Skin of body (tissue), 2 donors: ENCODE results near the gene ZBTB25. TPM values are rescaled to one million over a fixed set of nuclear protein-coding genes. Genes with fewer than 3 reads are reported as not detected.

Experiments
- DNase-seq: peaks from one replicate; lab custom pipeline; 2025; lab: John Stamatoyannopoulos, UW
- total RNA-seq: library from RNA; depleted of rRNA; stranded (reverse); fragments of >200 nt; gene quantifications from one replicate; pipeline ENCODE4 v1.2.3, GENCODE V29; 2014

The ZBTB25 gene
- total RNA-seq, 1 donor from 2014 or later, result 8.8 TPM

DNA sequence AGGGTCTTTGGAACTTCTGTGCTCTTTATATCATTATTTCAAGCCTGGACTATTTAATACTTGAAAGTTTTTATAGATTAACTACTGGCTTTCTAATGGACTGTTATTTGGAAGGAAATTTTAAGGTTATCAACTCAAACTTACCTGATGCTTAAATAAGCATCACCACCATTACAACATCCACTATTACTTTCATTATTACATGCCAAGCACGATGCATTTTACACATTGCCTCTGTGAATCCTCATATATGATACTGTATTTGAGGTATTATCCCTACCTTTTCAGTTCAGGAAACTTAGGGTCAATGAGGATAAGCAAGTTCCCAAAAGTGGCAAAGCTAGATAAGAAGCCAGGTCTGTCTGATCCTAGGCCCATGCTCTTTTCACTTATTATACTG is 13.3 kb upstream of the ZBTB25 start:
- no peak for DNase-seq

DNA sequence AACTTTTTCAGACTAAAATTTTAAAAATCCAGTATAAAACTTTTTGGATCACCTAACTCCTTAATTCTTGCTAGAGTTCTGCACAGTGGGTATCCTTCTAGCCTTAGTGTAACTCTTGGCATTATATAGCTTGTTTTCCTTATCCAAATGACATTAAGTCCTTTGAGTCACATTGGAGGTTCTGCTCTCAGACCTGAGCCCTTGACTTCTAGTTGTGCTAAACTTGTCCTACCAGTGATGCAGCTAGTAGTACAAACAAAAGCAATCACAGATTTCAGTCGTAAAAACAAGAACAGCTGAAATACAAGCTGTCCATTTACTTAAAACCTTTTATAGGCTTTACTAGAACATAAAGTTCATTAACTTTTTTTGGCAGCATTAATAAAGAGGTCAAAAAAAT is 11.4 kb upstream of the ZBTB25 start:
- DNase-seq, result no peak

DNA sequence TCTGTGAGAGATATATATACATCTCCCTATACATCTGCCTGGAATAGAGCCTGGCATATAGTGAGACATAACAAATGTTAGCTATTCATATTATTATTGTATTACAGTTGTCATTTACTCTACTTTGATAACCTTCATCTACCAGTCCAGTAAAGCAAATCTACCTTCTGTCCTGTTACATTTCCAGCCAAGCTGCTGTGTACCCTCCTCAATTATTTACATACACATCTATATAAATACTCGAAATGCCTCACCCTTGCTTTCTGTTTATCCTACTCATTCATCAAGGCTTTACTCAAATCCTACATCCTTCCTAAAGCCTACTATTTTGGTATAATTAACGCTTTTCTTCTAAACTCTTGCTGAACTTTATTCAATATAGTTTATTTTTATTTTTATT is 9.6 kb upstream of the ZBTB25 start:
- no peak for DNase-seq

DNA sequence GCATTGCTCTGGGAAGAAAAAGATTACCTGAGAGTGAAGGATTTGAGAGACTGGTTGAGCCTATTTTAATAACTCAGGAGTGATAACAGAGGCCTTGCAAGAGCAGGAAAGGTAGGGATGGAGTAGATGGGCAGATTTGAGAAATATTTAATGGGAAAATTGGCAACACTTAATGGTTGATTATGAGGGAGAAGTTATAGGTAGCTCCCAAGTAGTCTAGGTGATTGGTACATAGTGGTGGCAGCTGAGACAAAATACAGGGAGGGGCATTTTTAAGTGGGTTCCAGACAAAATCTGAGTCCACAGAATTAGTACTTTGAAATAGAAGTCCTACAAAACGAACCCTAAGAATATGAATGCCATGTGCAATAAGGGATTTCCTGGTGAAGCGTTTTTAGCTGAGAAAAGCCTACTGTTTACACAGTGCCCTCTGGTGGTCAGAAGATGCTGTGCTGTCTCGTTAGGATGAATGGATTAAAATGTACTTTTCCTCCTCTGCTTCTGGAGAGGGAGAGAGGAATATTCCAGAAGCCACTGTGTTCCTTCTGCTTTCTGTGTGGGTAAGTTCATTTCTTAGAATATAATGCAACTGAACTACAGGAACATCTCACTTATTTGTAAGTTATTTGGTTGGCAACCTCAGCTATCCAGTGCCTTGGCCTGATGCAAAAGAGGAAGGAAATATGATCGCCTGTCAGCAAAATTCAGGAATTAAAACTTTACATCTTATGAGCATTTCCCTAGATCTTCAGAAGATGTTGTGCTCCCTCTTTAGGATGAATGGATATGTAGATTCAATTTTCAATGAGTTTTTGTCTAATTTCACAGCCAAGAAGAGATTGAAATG is 7.4 kb upstream of the ZBTB25 start:
- peak; percentile 55 for DNase-seq

DNA sequence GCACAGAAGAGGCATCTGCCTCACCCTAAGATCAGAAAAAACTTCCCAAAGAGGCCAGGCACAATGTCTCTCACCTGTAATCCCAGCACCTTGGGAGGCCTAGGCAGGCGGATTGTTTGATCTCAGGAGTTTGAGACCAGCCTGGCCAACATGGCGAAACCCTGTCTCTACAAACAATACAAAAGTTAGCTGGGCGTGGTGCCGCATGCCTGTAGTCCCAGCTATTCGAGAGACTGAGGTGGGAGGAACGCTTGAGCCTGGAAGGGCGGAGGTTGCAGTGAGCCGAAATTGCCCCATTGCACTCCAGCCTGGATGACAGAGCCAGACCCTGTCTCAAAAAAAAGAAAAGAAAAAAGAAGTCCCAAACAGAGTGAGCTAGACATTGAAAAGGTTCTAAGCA is 5.4 kb upstream of the ZBTB25 start:
- no peak for DNase-seq

DNA sequence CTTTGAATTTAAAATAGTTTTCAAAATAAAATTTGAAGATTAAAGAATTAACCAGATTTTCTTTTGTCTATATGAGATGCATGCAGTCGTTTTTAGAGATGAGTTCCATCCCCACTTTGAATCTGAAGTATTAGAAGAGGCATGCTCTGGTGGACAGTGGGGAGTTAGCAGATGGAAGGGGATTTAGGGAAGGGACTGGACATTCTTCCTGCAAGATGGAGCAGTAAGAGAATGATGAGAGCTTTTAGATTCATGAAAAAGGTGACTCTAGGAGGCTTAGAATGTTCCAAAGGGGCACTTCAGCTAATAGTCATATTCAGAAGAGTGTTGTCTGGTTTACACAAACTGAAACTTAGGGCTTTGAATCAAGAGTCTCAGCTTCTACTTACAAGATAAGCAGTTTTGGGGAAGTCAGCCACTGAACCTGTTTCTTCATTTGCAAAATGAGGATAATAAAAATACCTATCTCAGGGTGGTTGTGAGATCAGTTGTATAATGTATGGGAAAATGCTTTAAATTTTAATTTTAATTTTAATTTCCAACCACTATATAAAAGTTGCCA is 4.7 kb upstream of the ZBTB25 start:
- no peak for DNase-seq

DNA sequence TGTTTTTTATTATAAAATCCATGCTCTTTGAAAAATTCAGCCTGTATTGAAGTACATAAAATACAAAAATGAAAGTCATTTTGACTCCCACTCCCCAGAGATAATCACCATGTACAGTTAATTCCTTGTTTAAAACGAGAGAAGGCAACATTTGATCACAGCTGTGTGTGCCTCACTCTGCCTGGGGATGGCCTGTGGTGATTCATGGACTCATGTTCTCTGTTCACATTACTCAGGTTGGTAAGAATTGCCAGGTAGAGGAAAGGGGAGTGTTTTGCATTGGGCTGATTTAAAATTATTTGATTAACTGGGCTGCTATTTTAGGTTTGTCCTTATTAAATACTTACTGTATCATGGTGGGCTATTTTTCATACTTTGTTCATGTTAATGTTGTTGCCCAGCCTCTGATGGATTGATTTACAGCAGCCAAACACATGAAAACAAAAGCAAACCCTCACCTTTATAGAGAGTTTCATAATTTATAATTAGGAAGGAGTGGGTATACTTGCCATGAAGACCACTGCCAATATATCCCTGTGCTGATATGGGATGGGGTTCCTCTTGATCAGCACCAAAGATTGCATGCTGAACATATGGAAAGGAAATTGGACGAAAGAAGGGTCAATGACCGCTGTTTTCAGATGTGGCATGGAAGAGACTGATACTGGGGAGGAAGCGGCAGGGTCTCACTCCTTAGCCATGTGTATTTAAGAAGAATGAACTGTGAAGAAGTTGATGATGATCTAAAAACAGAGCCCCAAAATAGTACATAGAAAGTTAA is 3.9 kb upstream of the ZBTB25 start:
- DNase-seq, result no peak

DNA sequence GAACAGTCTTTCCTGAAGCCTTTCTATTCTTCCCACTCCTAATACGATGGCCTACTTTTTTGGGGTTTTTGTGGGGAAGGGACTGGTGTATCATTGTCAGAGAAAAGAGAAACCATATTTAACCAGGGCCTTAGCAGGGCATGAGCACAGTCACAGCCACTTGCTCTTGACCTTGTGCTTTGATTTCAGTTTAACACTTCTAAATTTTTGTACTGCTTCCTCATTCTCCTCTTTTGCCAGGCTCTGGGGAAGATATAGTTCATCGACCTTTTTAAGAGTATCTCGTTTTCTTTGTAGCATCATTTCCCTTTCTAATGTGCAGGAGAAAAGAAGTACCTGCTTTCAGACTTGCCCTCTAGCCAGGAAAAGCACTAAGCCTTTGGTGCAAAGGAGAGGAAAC is 3.1 kb upstream of the ZBTB25 start:
- no peak for DNase-seq

DNA sequence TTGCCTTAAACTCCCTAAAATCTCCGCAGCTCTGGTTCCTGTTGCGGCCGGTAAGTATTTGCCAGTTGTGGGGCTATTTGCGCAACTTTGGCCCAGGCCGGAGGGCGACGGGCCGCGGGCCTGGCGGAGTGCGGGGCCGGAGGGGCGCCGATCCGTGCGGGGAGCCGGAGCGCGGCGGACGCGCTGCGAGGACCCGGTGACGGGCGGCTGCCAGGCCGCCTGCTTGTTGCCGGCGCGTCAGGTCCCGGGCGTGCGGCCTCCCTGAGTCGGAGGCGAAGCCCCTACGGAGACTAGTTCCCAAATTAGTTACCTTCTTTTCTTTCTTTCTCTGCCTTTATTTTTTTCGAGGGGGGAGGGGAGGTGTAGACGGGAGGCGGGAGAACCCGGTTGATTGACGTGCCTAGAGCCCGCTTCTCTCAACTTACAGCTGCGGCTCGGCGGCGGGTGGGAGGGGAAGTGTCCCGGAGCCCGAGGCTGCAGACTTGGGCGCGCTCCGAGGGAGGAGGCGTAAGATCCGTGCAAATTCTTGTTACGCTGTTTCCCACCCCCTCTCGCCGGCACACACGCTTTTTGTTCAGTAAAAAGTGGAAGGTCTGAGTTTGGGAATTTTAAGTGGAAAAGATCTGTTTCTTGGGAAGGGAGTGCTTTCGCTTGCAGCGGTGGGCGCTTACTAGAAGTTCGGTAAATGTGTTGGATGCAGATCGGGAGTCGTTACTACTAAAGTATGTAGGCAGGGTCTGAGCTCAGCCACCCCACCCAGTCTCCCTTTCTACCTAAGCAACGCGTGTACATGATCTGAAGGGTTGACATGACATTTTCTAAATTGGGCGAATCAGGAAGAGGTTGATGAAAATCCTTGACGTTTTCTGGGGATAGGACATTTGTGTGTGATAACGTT is 1.5 kb upstream of the ZBTB25 start:
- DNase-seq, result peak; percentile 92

DNA sequence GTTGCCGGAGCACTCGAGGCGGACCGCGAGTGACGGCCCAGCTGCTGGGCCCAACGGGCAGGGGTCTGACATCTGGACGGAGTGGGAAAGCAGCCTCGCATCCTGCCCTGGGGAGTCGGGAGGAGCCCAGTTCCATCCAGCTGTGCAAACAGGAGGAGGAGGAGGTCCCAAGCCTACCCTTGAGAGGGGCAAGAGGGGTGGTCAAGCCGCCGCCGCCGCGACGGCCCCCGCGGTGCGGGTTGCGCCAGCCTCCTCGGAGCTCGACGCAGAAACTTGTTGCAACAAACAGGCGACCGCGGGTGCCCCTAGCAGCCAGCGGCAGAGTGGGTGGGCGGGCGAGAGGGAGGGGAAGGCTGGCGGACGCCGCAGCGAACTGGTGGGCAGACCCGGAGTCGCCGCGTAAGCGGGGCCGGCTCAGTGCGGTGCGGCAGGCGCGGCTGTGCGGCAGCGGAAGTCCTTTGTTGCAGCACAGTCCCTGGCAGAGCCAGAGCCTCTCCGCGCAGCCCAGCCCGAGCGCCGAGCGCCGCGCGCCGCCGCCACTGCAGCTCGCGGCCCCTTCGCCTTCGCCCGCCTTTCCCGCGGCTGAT is 765 bp upstream of the ZBTB25 start, which contains the start of gene ZBTB1:
Gene ZBTB1, plus strand, starts transcription at position 461 of the 587 bp plus-strand sequence. CDS start 16,735 bp downstream, outside the sequence.
- DNase-seq, result peak; percentile 82

DNA sequence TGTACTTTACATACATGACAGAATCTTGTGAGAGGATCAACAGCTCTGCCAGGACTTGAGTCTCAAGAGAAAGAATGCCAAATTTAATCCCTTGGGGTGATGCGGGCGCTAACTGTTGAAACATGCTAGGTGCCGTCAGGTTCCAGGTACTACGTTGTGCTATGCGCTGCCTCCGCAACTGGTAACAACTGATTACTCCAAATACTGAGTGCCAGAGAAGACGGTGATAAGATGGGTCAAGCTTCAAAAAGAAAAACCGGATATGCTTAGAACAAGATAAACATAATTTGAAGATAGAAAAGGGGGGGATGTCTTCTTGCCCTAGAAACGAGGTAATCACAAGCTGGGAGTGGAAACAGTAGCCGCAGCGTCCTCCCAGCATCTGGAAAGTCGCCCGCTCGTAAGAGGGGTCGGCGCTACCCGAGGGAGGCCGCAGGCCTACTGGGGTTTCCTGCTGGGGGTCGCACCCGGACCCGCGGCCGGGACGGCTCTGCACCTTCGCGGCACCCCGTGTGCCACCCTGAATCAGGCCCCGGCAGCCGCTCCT is 678 bp downstream of the ZBTB25 start:
- DNase-seq, result peak; percentile 59

DNA sequence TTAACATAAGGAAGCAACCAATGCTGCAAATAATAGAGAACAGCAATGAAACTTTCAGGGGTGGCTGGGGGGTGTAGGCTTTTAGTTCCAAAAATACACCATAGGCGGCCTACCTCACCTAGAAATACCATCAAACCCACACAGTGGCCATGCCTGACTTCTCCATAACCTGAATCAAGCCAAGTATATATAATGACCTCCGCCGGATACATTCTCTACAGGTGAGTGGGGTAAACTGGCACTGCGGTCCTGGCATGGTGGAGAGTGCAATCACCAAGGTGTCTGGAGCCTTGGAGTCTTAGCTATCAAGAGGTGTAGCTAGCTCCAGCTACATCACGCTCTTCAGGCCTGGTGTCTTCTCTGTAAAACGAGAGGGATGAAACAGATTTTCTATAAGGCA is 1.2 kb downstream of the ZBTB25 start:
- no peak for DNase-seq

DNA sequence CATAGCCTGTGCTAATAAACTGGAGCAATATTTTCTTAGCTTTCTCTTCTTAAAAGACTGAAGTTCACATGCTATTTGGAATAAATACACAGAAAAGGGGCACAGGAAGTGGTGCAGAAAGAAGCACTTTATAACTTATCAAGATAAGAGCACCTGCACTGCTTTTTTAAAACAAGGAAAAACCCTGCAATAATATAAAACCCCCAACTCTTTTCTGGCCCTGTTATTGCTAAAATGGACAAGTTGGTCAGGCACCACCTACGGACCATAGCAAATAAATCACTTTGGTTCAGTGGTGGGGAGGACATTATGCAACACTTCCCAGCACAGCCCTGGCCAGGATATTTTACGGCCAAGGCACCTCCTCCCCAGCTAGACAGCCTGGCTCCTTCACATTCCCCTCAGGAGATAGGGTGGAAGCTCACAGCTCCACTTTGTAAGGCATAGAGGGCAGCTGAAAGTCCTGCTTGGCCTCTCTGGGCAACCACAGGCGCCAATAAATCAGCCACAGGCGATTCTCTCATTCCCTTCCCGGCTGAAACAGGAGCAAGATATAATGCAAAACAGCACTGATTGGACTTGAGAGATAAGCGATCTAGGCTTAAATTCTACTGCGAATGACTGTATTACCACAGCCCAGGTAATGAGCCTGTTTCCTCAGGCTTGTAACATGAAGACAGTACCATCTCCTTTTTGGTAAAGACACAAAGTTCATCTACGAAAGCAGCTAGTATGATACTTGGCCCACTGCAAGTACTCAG is 2.0 kb downstream of the ZBTB25 start:
- no peak for DNase-seq

DNA sequence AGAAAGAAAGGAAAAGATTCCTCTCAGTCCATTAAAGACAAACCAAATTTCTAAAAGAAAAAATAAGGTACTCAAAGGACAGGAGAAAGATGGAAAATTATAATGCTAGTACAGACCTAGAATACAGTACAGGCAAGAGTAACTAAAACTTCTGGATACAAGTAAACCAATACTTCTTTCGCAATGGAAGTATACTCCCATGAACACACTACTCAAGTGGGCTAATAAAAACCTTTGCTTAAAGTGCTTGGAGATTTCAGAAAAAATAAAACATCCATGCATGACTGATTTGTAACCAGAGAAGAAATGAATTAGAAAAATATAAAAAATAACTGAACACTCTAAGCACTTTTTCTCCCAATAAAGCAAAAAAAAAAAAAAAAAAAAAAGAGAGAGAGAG is 3.5 kb downstream of the ZBTB25 start:
- DNase-seq, result no peak

DNA sequence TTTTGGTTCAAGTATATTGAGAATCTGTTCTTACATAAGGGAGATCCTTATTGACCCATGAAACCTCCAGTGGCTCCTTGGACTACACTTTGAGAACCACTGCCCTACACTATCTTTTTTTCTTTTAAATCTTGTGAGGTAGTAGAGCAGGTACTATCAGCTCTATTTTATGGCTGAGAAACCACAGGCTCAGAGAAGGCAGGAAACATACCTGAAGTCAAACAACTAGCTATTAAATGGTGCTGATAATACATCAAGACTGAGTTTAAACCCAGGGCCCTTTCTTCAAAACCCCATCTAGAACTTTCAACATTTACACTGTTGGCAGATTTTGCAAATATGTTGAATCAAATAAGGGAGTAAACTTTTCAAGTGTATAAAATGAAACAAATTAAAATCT is 6.9 kb downstream of the ZBTB25 start:
- DNase-seq, result no peak

DNA sequence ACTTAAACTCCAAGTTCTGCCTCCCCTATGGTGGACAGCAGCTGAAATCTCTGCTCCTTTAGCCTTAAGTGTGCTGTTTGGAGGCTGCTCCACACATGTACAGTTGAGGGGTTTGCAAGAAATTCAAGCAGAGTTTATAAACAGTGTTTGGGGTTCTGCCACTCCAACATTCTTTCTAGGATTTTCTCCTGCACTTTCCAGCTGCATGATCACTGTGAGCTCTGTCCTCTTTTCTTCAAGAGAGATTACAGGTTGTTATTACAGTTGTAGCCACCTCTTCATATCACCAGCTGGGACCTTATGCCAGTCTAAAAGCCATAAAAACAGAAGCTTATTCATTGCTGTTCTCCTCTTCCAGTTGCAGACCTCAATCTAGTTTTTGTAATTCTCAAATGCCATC is 8.4 kb downstream of the ZBTB25 start:
- DNase-seq, result no peak

DNA sequence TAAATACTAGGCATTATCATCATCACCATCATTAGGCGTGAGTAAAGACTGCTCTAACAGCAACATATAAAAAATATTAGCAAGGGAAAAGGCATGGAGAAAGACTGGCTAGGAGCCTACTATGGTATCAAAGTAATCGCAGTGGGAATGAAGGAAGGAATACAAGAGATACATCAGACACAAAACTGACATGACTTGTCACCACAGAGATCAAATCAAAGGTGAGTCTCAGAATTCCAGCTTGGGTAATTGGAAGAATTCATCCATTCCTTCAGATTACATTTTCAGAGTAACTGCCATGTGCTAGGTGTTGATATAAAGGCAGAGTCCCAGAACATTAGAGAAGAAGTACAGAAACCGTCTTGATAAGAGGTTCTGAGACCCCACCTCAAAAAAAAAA is 10.2 kb downstream of the ZBTB25 start:
- no peak for DNase-seq

DNA sequence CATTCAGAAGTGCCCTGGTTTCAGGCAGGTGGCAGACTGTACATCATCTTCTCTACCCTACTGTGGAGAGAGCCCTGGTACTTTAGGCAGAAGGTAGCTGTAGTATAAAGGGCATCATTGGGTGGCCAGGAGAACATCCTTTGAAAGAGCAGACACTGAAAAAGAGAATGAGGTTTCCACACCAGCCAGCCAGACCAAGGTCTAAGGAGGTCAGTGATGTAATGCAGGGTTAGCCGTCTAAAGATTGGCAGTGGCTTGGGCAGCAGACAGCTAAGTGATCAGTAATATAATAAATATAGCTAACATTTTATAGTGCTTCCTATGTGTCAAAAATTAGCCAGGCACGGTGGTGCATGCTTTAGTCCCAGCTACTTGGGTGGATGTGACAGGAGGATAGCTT is 12.0 kb downstream of the ZBTB25 start:
- no peak for DNase-seq

DNA sequence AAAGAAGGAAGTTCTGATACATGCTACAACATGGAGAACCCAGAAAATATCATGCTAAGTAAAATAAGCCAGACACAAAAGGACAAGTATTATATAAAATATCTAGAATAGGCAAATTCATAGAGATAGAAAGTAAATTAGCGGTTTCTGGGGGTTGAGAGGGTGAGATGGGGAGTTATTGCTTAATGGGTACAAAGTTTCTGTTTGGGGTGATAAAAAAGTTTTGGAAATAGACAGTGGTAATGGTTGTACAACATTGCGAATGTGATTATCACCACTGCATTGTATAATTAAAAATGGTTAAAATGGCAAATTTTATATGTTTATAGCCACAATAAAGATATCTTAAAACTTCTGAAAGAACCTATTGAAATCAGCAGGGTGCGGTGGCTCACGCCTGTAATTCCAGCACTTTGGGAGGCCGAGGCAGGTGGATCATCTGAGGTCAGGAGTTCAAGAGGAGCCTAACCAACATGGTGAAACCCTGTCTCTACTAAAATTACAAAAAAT is 15.0 kb downstream of the ZBTB25 start:
- no peak for DNase-seq
